Left ventricle myocardium inferior (tissue), 1 donor: ENCODE measurements around the gene EIF6. TPM values are rescaled to one million over a fixed set of nuclear protein-coding genes. Genes with fewer than 3 reads are reported as not detected.

Experiments
- DNase-seq: peaks from one replicate; pipeline ENCODE4 v3.0.0-alpha.2; 2020
- H3K27ac ChIP-seq: fragments of 200-600 bp; replicated peaks from 2 replicates; pipeline ENCODE4 v1.8.0; 2021
- H3K27me3 ChIP-seq: fragments of 200-600 bp; 2 replicates; pipeline ENCODE4 v1.8.0; 2021; ENCODE audit warnings: low read depth
- H3K36me3 ChIP-seq: fragments of 200-600 bp; 2 replicates; pipeline ENCODE4 v1.8.0; 2021
- H3K4me1 ChIP-seq: fragments of 200-600 bp; 2 replicates; pipeline ENCODE4 v1.8.0; 2021
- H3K4me3 ChIP-seq: fragments of 200-600 bp; 2 replicates; pipeline ENCODE4 v1.8.0; 2021; ENCODE audit warnings: mild to moderate bottlenecking, moderate library complexity
- H3K9me3 ChIP-seq: fragments of 200-600 bp; replicated peaks from 2 replicates; pipeline ENCODE4 v1.8.0; 2021
- CTCF ChIP-seq: fragments of 200-600 bp; IDR thresholded peaks from 2 replicates; pipeline ENCODE4 v1.8.0; 2021; ENCODE audit warnings: antibody characterized with exemption, mild to moderate bottlenecking, borderline replicate concordance
- intact Hi-C: fragments of 100-400 bp; cut with micrococcal nuclease; formaldehyde crosslinking; loops from one replicate; pipeline ENCODE4 v1.11.0; 2022
- total RNA-seq: library from RNA; stranded (reverse); fragmentation: NEBNext Ultra II Directional; extraction: Animal tissue kit (Norgen Biotek cat#: 25700); gene quantifications from one replicate; pipeline ENCODE4 v1.2.1, GENCODE V29; 2021
- donor health status: DM: no; HTN: yes; CAD: no; lungs with severe emphysema.

The EIF6 gene
- total RNA-seq, 1 donor from 2014 or later = 37.4 TPM

DNA sequence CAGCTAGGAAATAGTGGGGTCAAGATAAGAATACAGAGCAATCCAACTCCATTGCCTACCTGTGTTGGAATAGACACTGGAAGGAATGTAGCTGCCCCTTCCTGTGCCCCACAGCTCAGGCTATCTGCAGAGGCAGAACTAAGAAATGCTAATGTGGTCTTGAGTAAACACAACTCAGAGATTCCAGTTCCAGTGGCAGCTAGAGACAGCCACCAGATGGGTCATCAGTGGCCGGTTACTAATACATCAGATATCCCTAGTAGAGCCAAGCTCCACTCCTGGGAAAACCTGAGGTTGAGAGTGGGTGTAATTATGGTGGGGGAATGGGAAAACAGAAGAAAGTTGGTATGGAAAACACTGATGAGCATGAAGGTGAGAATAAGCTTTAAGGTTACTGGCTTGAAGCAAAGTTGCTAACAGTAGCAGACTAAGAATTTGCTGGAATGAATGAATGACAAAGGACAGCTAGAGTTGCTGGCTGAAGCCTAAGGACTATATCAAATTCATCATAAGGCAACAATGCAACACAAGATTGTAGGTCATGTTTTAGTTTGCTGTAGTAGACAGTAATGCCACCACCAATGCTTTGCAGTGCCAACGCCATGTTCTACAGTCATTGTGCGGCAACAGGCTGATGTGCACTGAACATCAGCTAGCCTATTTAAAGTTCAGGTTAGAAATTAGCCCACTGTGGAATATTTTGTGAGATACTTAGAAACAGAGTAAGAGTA, 36.0 kb upstream of the EIF6 start:
- peaks cover 22% of the 10 kb centered on the region for H3K4me1 ChIP-seq
- no peak overlapping the region for H3K4me3 ChIP-seq
- intact Hi-C loops = no loop called here
- TF ChIP-seq CTCF = no peak
- H3K27ac ChIP-seq = no peak overlapping the region
- H3K27me3 ChIP-seq = no peaks in the 10 kb centered on the region
- DNase-seq = no peak
- H3K9me3 ChIP-seq = no peaks in the 10 kb centered on the region
- no peaks in the 10 kb centered on the region for H3K36me3 ChIP-seq

- H3K36me3 ChIP-seq = no peaks in the 10 kb centered on the region
- H3K27me3 ChIP-seq = no peaks in the 10 kb centered on the region
- H3K27ac ChIP-seq = no peak overlapping the region
- no peak for DNase-seq
- intact Hi-C loops = no loop called here
- H3K4me3 ChIP-seq = no peak overlapping the region
- no peak for TF ChIP-seq CTCF
- peaks cover 19% of the 10 kb centered on the region for H3K4me1 ChIP-seq
- no peaks in the 10 kb centered on the region for H3K9me3 ChIP-seq
These were observed 35.3 kb upstream of the EIF6 start for GRCh38 chr20:35319871-35320197.

GRCh38 chr20:35319192-35319870, 34.8 kb upstream of the EIF6 start:
- intact Hi-C loops = no loop called here
- no peak for TF ChIP-seq CTCF
- Histone ChIP-seq H3K9me3 (no peaks in the 10 kb centered on the region), H3K4me3 (no peak overlapping the region), H3K27ac (no peak overlapping the region), H3K36me3 (peaks cover 4% of the 10 kb centered on the region), H3K4me1 (peaks cover 19% of the 10 kb centered on the region), H3K27me3 (no peaks in the 10 kb centered on the region)
- DNase-seq = no peak

DNA sequence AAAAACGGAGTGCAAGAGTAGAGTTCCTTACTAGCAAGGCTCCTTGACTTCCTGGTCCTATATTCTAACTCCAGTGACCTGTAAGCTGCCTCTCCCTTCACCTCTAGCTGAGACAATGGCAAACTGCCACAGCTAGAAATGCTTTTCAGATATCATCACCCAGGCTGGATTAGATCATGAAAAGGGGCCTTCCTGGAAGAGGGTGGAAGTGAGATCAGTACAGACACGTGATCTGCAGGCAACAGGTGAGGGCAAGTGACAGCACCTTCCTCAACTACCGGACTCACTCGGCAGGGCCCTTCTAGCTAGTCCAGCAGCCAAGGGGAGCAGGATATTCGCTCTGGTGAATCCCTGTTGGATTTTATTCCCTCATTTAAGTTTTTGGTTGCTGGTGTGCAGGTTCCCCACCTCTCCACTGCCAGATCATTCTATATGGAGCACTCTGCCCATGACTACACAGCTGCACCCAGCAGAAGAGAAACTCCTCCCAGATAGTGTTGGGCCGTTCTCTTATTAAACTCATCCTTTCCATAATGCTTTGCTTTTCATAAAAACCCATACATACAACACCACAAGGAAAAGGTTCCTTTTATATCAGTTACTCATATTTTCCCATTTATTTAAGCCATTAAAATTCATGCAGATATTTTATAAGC, 34.1 kb upstream of the EIF6 start:
- Histone ChIP-seq H3K27me3 (no peaks in the 10 kb centered on the region), H3K4me3 (no peak overlapping the region), H3K36me3 (peaks cover 10% of the 10 kb centered on the region), H3K4me1 (peaks cover 19% of the 10 kb centered on the region), H3K9me3 (no peaks in the 10 kb centered on the region), H3K27ac (peak overlapping the region; percentile 31)
- no peak for DNase-seq
- TF ChIP-seq CTCF = no peak
- intact Hi-C loops = no loop called here

GRCh38 chr20:35317416-35318210, 33.0 kb upstream of the EIF6 start:
- Histone ChIP-seq H3K4me1 (peaks cover 19% of the 10 kb centered on the region), H3K27ac (no peak overlapping the region), H3K4me3 (no peak overlapping the region), H3K9me3 (no peaks in the 10 kb centered on the region), H3K36me3 (peaks cover 18% of the 10 kb centered on the region), H3K27me3 (no peaks in the 10 kb centered on the region)
- no peak for DNase-seq
- TF ChIP-seq CTCF = no peak
- intact Hi-C loops = no loop called here
